HL-60/S4 treated with retinoic acid at 250 ng/mL for 4 days and 3 days (cell line): Measurements from ENCODE around the gene PPDPF.

Experiments used
- in situ Hi-C: fragments of 300-500 bp; cut with MboI; formaldehyde crosslinking; loops from 2 replicates; pipeline ENCODE4 v1.7.0; 2022; ENCODE audit warnings: low sequenced_read_pairs

The PPDPF gene

GRCh38 chr20:63487116-63487764 is 33.3 kb upstream of the PPDPF start:
- in situ Hi-C loops: no loop called here

DNA sequence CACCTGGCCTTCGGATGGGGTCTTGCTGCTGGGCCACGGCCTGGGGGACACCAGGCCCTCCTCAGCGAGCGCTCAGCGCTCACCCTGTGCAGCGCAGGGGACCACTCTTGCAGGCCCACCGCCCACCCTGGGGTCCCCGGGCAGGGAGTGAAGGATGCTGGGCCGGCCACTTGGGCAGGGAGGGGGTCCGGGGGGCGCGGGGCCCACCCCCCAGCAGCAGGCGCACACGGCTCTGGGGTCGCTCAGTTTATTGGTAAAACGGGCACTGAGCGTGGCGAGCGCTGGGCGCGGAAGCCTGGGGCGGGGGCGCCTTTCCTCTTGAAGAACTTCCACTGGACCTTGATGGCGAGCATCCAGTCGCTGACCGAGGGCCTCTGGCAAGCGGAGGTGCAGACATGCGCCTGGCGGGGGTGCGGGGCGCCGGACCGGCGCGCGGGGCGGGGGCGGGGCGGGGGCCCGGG is 32.8 kb upstream of the PPDPF start:
- in situ Hi-C loops: no loop called here

GRCh38 chr20:63488315-63489251 is 32.0 kb upstream of the PPDPF start:
- in situ Hi-C loops: no loop called here

DNA sequence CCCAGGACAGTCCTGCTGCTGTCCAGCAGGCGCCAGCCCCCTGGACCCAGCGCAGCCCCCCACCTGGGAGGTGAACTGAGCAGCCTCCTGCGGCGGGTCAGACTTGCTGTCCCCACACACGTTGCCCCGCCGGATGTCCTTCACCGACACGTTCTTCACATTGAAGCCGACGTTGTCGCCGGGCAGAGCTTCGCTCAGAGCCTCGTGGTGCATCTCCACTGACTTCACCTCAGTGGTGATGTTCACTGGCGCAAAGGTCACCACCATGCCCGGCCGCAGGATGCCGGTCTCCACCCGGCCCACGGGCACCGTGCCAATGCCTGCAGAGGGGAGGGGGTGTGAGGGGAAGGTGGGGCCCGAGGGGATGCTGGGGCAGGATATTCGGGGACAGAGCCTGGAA is 30.1 kb upstream of the PPDPF start:
- in situ Hi-C loops: no loop called here

GRCh38 chr20:63491078-63491477 is 29.5 kb upstream of the PPDPF start:
- in situ Hi-C loops: no loop called here

DNA sequence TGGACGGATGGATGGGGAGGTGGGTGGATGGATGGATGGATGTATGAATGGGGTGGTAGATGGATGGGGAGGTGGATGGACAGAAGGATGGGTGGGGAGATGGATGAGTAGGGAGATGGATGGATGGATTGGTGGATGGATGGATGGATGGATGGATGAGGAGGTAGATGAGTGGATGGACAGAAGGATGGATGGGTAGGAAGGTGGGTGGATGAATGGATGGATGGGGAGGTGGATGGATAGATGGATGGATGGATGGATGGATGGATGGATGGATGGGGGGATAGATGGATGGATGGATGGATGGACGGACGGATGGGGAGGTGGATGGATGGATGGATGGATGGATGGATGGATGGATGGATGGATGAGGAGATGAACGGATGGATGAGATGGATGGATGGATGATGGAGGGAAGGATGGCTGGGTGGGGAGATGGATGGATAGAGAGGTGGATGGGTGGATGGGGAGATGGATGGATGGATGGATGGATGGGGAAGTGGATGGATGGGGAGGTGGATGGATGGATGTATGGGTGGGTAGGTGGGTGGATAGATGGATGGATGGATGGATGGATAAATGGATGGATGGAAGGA is 28.8 kb upstream of the PPDPF start:
- in situ Hi-C loops: no loop called here

DNA sequence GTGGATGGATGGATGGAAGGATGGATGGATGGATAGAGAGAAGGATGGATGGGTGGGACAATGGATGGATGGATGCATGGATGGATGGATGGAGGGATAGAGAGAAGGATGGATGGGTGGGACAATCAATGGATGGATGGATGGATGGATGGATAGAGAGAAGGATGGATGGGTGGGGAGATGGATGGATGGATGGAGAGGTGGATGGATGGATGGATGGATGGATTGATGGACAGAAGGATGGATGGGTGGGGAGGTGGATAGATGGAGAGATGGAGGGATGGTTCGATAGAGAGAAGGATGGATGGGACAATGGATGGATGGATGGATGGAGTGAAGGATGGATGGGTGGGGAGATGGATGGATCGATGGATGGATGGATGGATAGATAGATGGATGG is 28.0 kb upstream of the PPDPF start:
- in situ Hi-C loops: no loop called here

- in situ Hi-C loops: no loop called here
These were observed 27.6 kb upstream of the PPDPF start for GRCh38 chr20:63492982-63493381.

DNA sequence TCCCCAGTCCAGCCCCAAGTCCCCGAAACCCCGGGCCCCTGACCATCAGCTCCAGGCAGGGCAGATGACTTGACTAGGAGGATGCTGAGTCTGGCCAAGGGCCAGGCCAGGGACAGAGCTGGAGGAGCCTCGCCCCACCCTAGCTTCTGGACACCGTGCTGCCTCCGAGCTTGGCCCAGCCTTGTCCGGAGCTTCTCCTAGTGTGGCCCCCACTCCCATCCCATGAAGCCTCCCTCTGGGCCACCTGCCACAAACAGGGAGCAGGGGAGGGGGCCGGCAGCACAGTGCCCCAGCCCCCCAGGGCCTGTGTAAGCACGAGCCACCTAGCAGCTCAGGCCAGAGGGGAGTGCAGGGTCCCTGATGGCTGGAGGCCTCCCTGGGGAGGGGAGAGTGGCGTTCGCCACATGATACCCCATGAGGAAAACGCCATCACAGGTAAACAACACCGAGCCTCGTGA is 27.0 kb upstream of the PPDPF start:
- in situ Hi-C loops: no loop called here

- in situ Hi-C loops: no loop called here
These were observed 26.5 kb upstream of the PPDPF start for GRCh38 chr20:63494084-63494419.

- in situ Hi-C loops: no loop called here
These were observed 26.0 kb upstream of the PPDPF start for GRCh38 chr20:63494420-63495166.

DNA sequence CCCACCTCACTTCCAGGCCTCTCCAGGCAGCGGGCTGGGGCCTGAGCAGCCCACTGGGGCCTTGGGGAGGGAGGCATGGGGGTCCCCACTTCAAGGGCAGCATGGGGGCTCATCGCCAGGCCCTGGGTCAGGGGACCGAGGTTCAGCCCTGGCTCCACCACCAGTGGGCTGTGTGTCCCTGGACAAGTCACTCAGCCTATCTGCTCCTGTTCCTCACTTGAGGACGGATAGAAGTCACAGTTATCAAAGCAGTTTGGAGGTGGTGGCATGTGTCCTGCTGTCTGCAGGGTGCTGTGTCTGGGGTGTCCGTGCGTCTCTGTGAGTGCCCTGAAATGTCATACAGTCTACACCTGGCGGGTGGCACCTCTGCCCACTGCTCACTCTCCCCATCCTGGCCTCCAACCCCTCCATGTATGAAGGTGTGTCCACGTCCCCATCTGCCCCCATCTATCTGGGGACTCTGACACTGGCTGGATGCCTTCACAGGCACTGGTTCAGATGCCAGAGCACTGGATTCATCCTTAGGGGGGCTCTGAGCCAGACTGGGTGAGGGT is 25.3 kb upstream of the PPDPF start:
- in situ Hi-C loops: no loop called here

GRCh38 chr20:63495741-63496595 is 24.6 kb upstream of the PPDPF start:
- in situ Hi-C loops: no loop called here

- in situ Hi-C loops: no loop called here
These were observed 23.9 kb upstream of the PPDPF start for GRCh38 chr20:63496596-63497120.

DNA sequence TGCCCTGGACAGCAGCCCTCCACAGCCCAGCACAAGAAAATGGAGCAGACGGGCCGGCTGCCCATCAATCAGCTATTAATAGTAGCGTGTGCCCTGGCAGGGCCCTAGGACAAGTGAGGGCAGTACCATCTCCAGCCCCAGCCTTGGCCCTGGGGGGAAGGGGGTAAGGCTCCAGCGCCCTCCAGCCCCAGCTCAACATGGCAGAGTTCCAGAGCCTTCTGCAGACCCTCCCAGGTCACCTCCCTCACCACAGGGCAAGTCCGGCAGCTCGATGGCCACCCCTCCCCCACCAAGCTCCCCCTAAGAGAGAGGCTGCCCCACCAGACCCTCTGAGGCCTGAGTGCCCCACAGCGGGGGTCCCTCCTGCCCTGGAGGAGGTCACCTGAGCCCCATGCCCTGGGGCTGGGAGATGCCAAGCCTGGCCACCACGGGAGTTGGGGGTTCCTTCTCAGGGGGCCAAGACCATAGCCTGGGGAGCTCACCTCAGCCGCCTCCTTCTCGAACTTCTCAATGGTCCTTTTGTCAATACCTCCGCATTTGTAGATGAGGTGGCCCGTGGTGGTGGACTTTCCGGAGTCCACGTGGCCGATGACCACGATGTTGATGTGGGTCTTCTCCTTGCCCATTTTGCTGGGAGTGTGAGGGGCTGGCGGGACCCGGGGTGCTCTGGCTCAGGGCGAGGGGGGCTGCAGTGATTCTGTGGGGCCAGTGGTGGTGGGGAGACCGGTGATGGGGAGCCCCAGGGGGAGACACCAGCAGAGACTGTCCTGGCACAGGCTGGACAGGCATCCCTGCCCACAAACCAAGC is 23.2 kb upstream of the PPDPF start:
- in situ Hi-C loops: no loop called here

GRCh38 chr20:63497946-63498935 is 22.3 kb upstream of the PPDPF start:
- in situ Hi-C loops: no loop called here

DNA sequence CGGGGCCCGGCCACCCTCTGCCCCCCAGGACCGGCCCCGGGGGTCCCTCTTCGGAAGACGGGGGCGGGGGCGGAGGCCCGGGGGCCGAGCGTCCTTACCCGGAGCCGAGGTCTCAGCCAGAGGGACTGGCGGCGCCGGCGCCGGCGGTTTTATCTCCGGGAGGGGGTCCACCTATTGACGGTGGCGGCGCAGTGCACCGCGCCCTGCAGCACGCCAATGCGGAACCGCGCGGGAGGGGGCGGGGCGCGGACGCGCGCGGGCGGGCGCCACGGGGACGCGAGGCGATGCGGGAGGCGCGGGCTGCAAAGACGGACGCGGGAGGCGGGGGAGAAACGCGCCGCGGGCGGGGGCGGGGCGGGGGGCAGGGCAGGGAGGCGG is 21.6 kb upstream of the PPDPF start, which contains the start of gene EEF1A2:
Gene EEF1A2, minus strand, starts transcription at position 124 of the 378 bp plus-strand sequence. CDS start 1,320 bp downstream, outside the sequence.
- in situ Hi-C loops: no loop called here
